Measurements from ENCODE around the gene DENND5A. TPM values are rescaled to one million over a fixed set of nuclear protein-coding genes. Genes with fewer than 3 reads are reported as not detected.

DENND5A gene
- polyA plus RNA-seq, 3 donors: 24.4 to 291 (median 37.5) TPM

GRCh38 chr11:9293646-9294045 is 28.5 kb upstream of the DENND5A start:
- Histone ChIP-seq H3K4me3 (replicated peaks in 1 of 3; ENCODE audit: low read depth in 2 of 3, low read length in 3 of 3) (no peak overlapping the region), H2AFZ (ENCODE audit: insufficient read depth, low read depth, low read length, poor library complexity, severe bottlenecking) (no peak overlapping the region), H3K9ac (ENCODE audit: insufficient read depth, low read length, poor library complexity, severe bottlenecking) (no peak overlapping the region), H3K27me3 (ENCODE audit: control insufficient read depth in 2 of 2, insufficient read depth in 2 of 2, low read length in 2 of 2) (no peaks in the 10 kb centered on the region), H3K79me2 (ENCODE audit: insufficient read depth, low read length) (no peaks in the 10 kb centered on the region), H3K36me3 (replicated peaks in 1 of 2; ENCODE audit: control insufficient read depth in 1 of 2, insufficient read depth in 2 of 2, low read length in 2 of 2) (peaks cover 0 to 33% of the 10 kb centered on the region in 2 donors), H3K4me1 (ENCODE audit: control insufficient read depth in 1 of 2, insufficient read depth in 2 of 2, low read length in 2 of 2) (no peaks in the 10 kb centered on the region), H3K4me2 (replicated peaks; ENCODE audit: extremely low read depth, low read length, poor library complexity, severe bottlenecking) (no peak overlapping the region), H3K9me3 (replicated peaks in 1 of 2; ENCODE audit: control insufficient read depth in 1 of 2, insufficient read depth in 1 of 2, low read length in 2 of 2) (no peaks in the 10 kb centered on the region), H4K20me1 (ENCODE audit: insufficient read depth, low read length) (no peaks in the 10 kb centered on the region), H3K27ac (ENCODE audit: low read depth in 1 of 2, low read length in 2 of 2) (no peak overlapping the region)
- no peak for DNase-seq
- 90% methylated on average over 2 of the region's 7 CpGs for WGBS (ENCODE audit: insufficient coverage)
- Mint-ChIP-seq H3K27ac (no peak overlapping the region), H3K4me3 (no peak overlapping the region), H3K9me3 (no peaks in the 10 kb centered on the region), H3K4me1 (peaks cover 6% of the 10 kb centered on the region), H3K36me3 (peaks cover 14 to 47% of the 10 kb centered on the region in 2 donors), H3K27me3 (ENCODE audit: low read depth in 3 of 3) (no peaks in the 10 kb centered on the region)
- intact Hi-C loops (cut with micrococcal nuclease): no loop called here
- no peak for TF ChIP-seq CTCF (IDR thresholded peaks at IDR 0.05)

- H3K27ac Mint-ChIP-seq: no peak overlapping the region
- Histone ChIP-seq H3K9ac (ENCODE audit: insufficient read depth, low read length, poor library complexity, severe bottlenecking) (no peak overlapping the region), H3K9me3 (replicated peaks in 1 of 2; ENCODE audit: control insufficient read depth in 1 of 2, insufficient read depth in 1 of 2, low read length in 2 of 2) (no peaks in the 10 kb centered on the region), H3K4me1 (ENCODE audit: control insufficient read depth in 1 of 2, insufficient read depth in 2 of 2, low read length in 2 of 2) (no peaks in the 10 kb centered on the region), H3K27me3 (ENCODE audit: control insufficient read depth in 2 of 2, insufficient read depth in 2 of 2, low read length in 2 of 2) (no peaks in the 10 kb centered on the region), H3K27ac (ENCODE audit: low read depth in 1 of 2, low read length in 2 of 2) (no peak overlapping the region), H4K20me1 (ENCODE audit: insufficient read depth, low read length) (no peaks in the 10 kb centered on the region), H3K4me3 (replicated peaks in 1 of 3; ENCODE audit: low read depth in 2 of 3, low read length in 3 of 3) (no peak overlapping the region), H3K79me2 (ENCODE audit: insufficient read depth, low read length) (no peaks in the 10 kb centered on the region), H3K36me3 (replicated peaks in 1 of 2; ENCODE audit: control insufficient read depth in 1 of 2, insufficient read depth in 2 of 2, low read length in 2 of 2) (peaks cover 4 to 33% of the 10 kb centered on the region in 2 donors), H3K4me2 (replicated peaks; ENCODE audit: extremely low read depth, low read length, poor library complexity, severe bottlenecking) (no peak overlapping the region), H2AFZ (ENCODE audit: insufficient read depth, low read depth, low read length, poor library complexity, severe bottlenecking) (no peak overlapping the region)
- H3K4me3 Mint-ChIP-seq: no peak overlapping the region
- no peak for TF ChIP-seq CTCF (IDR thresholded peaks at IDR 0.05)
- peaks cover 29 to 39% of the 10 kb centered on the region in 2 donors for H3K36me3 Mint-ChIP-seq
- H3K4me1 Mint-ChIP-seq: peaks cover 6% of the 10 kb centered on the region
- peaks cover 0 to 1% (median 0%) of the 10 kb centered on the region in 3 donors for H3K27me3 Mint-ChIP-seq (ENCODE audit: low read depth in 3 of 3)
- 98% methylated on average over 9 of the region's 14 CpGs for WGBS (ENCODE audit: insufficient coverage)
- H3K9me3 Mint-ChIP-seq: no peaks in the 10 kb centered on the region
- DNase-seq: no peak
- intact Hi-C loops (cut with micrococcal nuclease): no loop called here
Observed at GRCh38 chr11:9285850-9286587, 20.9 kb upstream of the DENND5A start.

Data from CD14-positive monocyte (primary cell).